GM23338 (cell line): ENCODE measurements around the gene FBRS. TPM values are rescaled to one million over a fixed set of nuclear protein-coding genes. Genes with fewer than 3 reads are reported as not detected.

Source experiments
- ATAC-seq: fragments of 200-7000 bp; cut with Tn5 transposase; 3 replicates; pipeline ENCODE4 v1.9.1; 2020
- DNase-seq: peaks from one replicate; pipeline ENCODE4 v3.0.0-alpha.2; 2015; ENCODE audit warnings: low spot score
- H2AFZ ChIP-seq: fragments of 200-600 bp; sonication (generic); 2 replicates; pipeline ENCODE4 v1.8.0; 2016; ENCODE audit warnings: antibody characterized with exemption, mild to moderate bottlenecking, moderate library complexity
- H3F3A ChIP-seq: fragments of 200-600 bp; sonication (generic); replicated peaks from 2 replicates; pipeline ENCODE4 v1.8.0; 2017; ENCODE audit warnings: antibody characterized with exemption, mixed run types, low read depth
- H3K27ac ChIP-seq: fragments of 200-600 bp; sonication (generic); 2 replicates; pipeline ENCODE4 v1.6.1; 2016; ENCODE audit warnings: low read depth
- H3K27me3 ChIP-seq: fragments of 200-600 bp; sonication (generic); 2 replicates; pipeline ENCODE4 v1.8.0; 2016; ENCODE audit warnings: mild to moderate bottlenecking, mixed run types, moderate library complexity; ENCODE audit not compliant: insufficient read depth
- H3K36me3 ChIP-seq: fragments of 200-600 bp; sonication (generic); 2 replicates; pipeline ENCODE4 v1.8.0; 2016; ENCODE audit warnings: mild to moderate bottlenecking; ENCODE audit not compliant: insufficient read depth
- H3K4me1 ChIP-seq: fragments of 200-600 bp; sonication (generic); 2 replicates; pipeline ENCODE4 v1.8.0; 2016; ENCODE audit warnings: mild to moderate bottlenecking, moderate library complexity; ENCODE audit not compliant: insufficient read depth
- H3K4me2 ChIP-seq: fragments of 200-600 bp; sonication (generic); 2 replicates; pipeline ENCODE4 v1.7.1; 2017; ENCODE audit warnings: mixed run types
- H3K4me3 ChIP-seq: fragments of 200-600 bp; sonication (generic); 2 replicates; pipeline ENCODE4 v1.6.1; 2016; ENCODE audit warnings: mixed run types
- H3K79me2 ChIP-seq: fragments of 200-600 bp; sonication (generic); replicated peaks from 2 replicates; pipeline ENCODE4 v1.8.0; 2017; ENCODE audit warnings: mild to moderate bottlenecking; ENCODE audit not compliant: insufficient read depth
- H3K9me2 ChIP-seq: fragments of 200-600 bp; sonication (generic); 2 replicates; pipeline ENCODE4 v1.8.0; 2017; ENCODE audit not compliant: insufficient read depth
- H4K20me1 ChIP-seq: fragments of 200-600 bp; sonication (generic); replicated peaks from 2 replicates; pipeline ENCODE4 v1.8.0; 2017; ENCODE audit warnings: mild to moderate bottlenecking; ENCODE audit not compliant: insufficient read depth
- H3K27ac Mint-ChIP-seq: 2 replicates; pipeline ENCODE4 v1.8.0; 2020; ENCODE audit warnings: inconsistent platforms, mild to moderate bottlenecking, moderate library complexity, mixed read lengths
- H3K27me3 Mint-ChIP-seq: 3 replicates; pipeline ENCODE4 v1.8.0; 2022; ENCODE audit warnings: low read depth, mild to moderate bottlenecking, moderate library complexity, mixed read lengths, inconsistent platforms; ENCODE audit not compliant: insufficient read depth, poor library complexity
- H3K36me3 Mint-ChIP-seq: 3 replicates; pipeline ENCODE4 v1.8.0; 2021; ENCODE audit warnings: low read depth, mild to moderate bottlenecking, inconsistent platforms, moderate library complexity, mixed read lengths
- H3K4me1 Mint-ChIP-seq: 3 replicates; pipeline ENCODE4 v1.8.0; 2020; ENCODE audit warnings: mild to moderate bottlenecking, inconsistent platforms, mixed read lengths
- H3K4me3 Mint-ChIP-seq: 3 replicates; pipeline ENCODE4 v1.8.0; 2021; ENCODE audit warnings: moderate library complexity, mild to moderate bottlenecking, inconsistent platforms, mixed read lengths
- H3K9me3 Mint-ChIP-seq: 3 replicates; pipeline ENCODE4 v1.8.0; 2020; ENCODE audit warnings: moderate library complexity, mild to moderate bottlenecking, inconsistent platforms, mixed read lengths
- CREB1 ChIP-seq: fragments of 250-450 bp; sonication (Bioruptor Pico); IDR thresholded peaks from 2 replicates; pipeline ENCODE4 v1.5.0; 2020; ENCODE audit warnings: low read depth, mild to moderate bottlenecking, moderate library complexity
- ZNF331 ChIP-seq: fragments of 250-450 bp; sonication (Bioruptor Pico); IDR thresholded peaks from 2 replicates; pipeline ENCODE4 v1.5.0; 2020; ENCODE audit warnings: low read depth, mild to moderate bottlenecking, moderate library complexity
- polyA plus RNA-seq: library from polyadenylated mRNA; unstranded; fragments of >200 nt; fragmentation: Nextera tagmentation; extraction: Ambion mirVana; gene quantifications from 2 replicates; pipeline ENCODE4 v1.2.1, GENCODE V29; 2016
- small RNA-seq: library from RNA; depleted of rRNA; stranded (forward); fragments of <200 nt; gene quantifications from one replicate; pipeline ENCODE3, GENCODE V24; 2014; ENCODE audit warnings: low replicate concordance
- total RNA-seq: library from RNA; depleted of rRNA; stranded (reverse); fragments of >200 nt; shearing (Covaris generic); gene quantifications from 2 replicates; pipeline ENCODE4 v1.2.3, GENCODE V29; 2014; rRNA removed

The FBRS gene
- total and polyA plus RNA-seq, 2 experiments from 2014 or later: 2.3 to 7.2 TPM

GRCh38 chr16:30720086-30720485, 61.9 kb downstream of the FBRS start:
- Histone ChIP-seq H3K36me3 (peaks cover 63% of the 10 kb centered on the region), H3K4me1 (no peaks in the 10 kb centered on the region), H3K4me2 (no peak overlapping the region), H3K27me3 (no peaks in the 10 kb centered on the region), H4K20me1 (peaks cover 26% of the 10 kb centered on the region), H3K9me2 (no peaks in the 10 kb centered on the region), H2AFZ (no peak overlapping the region), H3K4me3 (no peak overlapping the region), H3K27ac (no peak overlapping the region), H3F3A (0 out of 2 replicates have a peak, but pooled peaks cover 3% of the 10 kb centered on the region), H3K79me2 (peaks cover 2% of the 10 kb centered on the region; the same call in 1 of the 2 replicates)
- Mint-ChIP-seq H3K36me3 (peaks cover 92% of the 10 kb centered on the region), H3K4me3 (no peak overlapping the region), H3K4me1 (no peaks in the 10 kb centered on the region), H3K27me3 (peaks cover 6% of the 10 kb centered on the region), H3K27ac (no peak overlapping the region), H3K9me3 (no peaks in the 10 kb centered on the region)
- TF ChIP-seq CREB1 (CRISPR knock-in tag) (no peak), ZNF331 (CRISPR knock-in tag) (no peak)
- ATAC-seq (no peak), DNase-seq (no peak)

Small RNAs within 50 kb of the gene (small RNA-seq; reads per million reads assigned to genes)
- gene AC093249.1 (not detected), gene RNU6-1043P (not detected), gene RNU6-416P (not detected), gene SNORA30 (2.6 reads per million, percentile 85 among the genes with 10 or more reads in this experiment)

Other genes with a start within 250 kb of the FBRS start
- 46.1 and 54.1 TPM in 2 replicates for gene DCTPP1, start 228.4 kb upstream of the FBRS start, total RNA-seq
- 51.7 and 58.3 TPM in 2 replicates for gene DCTPP1, start 228.4 kb upstream of the FBRS start, polyA plus RNA-seq
- gene SEPHS2, start 212.6 kb upstream of the FBRS start, total RNA-seq: 35.2 and 43.0 TPM in 2 replicates
- 27.3 and 29.7 TPM in 2 replicates for gene SEPHS2, start 212.6 kb upstream of the FBRS start, polyA plus RNA-seq
- gene ITGAL, start 185.7 kb upstream of the FBRS start, total RNA-seq: 0.07 TPM in 1 of 2 replicates, not detected in the other
- gene ITGAL, start 185.7 kb upstream of the FBRS start, polyA plus RNA-seq: 0.05 and 0.43 TPM in 2 replicates
- 34.6 and 43.0 TPM in 2 replicates for gene ZNF768, start 131.9 kb upstream of the FBRS start, total RNA-seq
- 8.3 and 8.5 TPM in 2 replicates for gene ZNF768, start 131.9 kb upstream of the FBRS start, polyA plus RNA-seq
- 10.8 and 12.6 TPM in 2 replicates for gene ZNF747, start 123.6 kb upstream of the FBRS start, total RNA-seq
- 3.0 and 4.2 TPM in 2 replicates for gene ZNF747, start 123.6 kb upstream of the FBRS start, polyA plus RNA-seq
- gene ZNF764, start 100.1 kb upstream of the FBRS start, total RNA-seq: 10.7 and 12.9 TPM in 2 replicates
- gene ZNF764, start 100.1 kb upstream of the FBRS start, polyA plus RNA-seq: 5.6 and 6.0 TPM in 2 replicates
- gene ZNF688, start 86.7 kb upstream of the FBRS start, total RNA-seq: 1.3 and 4.0 TPM in 2 replicates
- 4.4 and 6.2 TPM in 2 replicates for gene ZNF688, start 86.7 kb upstream of the FBRS start, polyA plus RNA-seq
- gene ZNF785, start 72.7 kb upstream of the FBRS start, total RNA-seq: 7.1 and 7.5 TPM in 2 replicates
- 4.9 and 5.4 TPM in 2 replicates for gene ZNF785, start 72.7 kb upstream of the FBRS start, polyA plus RNA-seq
- gene ZNF689, start 48.0 kb upstream of the FBRS start, total RNA-seq: 13.4 and 16.7 TPM in 2 replicates
- 5.3 and 5.9 TPM in 2 replicates for gene ZNF689, start 48.0 kb upstream of the FBRS start, polyA plus RNA-seq
- 4.6 and 8.9 TPM in 2 replicates for gene PRR14, start 7.5 kb upstream of the FBRS start, total RNA-seq
- gene PRR14, start 7.5 kb upstream of the FBRS start, polyA plus RNA-seq: 12.7 and 13.0 TPM in 2 replicates
- 38.4 and 44.3 TPM in 2 replicates for gene SRCAP, start 40.7 kb downstream of the FBRS start, total RNA-seq
- gene SRCAP, start 40.7 kb downstream of the FBRS start, polyA plus RNA-seq: 14.1 and 15.3 TPM in 2 replicates
- 27.0 and 31.3 TPM in 2 replicates for gene PHKG2, start 90.0 kb downstream of the FBRS start, total RNA-seq
- gene PHKG2, start 90.0 kb downstream of the FBRS start, polyA plus RNA-seq: 26.9 and 28.1 TPM in 2 replicates
- gene CFAP119, start 103.6 kb downstream of the FBRS start, total RNA-seq: 2.2 and 2.7 TPM in 2 replicates
- 4.4 and 5.2 TPM in 2 replicates for gene CFAP119, start 103.6 kb downstream of the FBRS start, polyA plus RNA-seq
- gene RNF40, start 103.9 kb downstream of the FBRS start, total RNA-seq: 78.5 and 80.2 TPM in 2 replicates
- 32.6 and 36.0 TPM in 2 replicates for gene RNF40, start 103.9 kb downstream of the FBRS start, polyA plus RNA-seq
- gene ZNF629, start 128.8 kb downstream of the FBRS start, total RNA-seq: 18.5 and 20.3 TPM in 2 replicates
- 3.9 and 4.1 TPM in 2 replicates for gene ZNF629, start 128.8 kb downstream of the FBRS start, polyA plus RNA-seq
- gene BCL7C, start 235.6 kb downstream of the FBRS start, total RNA-seq: 17.5 and 20.4 TPM in 2 replicates
- 21.8 and 22.1 TPM in 2 replicates for gene BCL7C, start 235.6 kb downstream of the FBRS start, polyA plus RNA-seq
- 0.52 and 0.54 TPM in 2 replicates for gene CTF1, start 238.2 kb downstream of the FBRS start, total RNA-seq
- gene CTF1, start 238.2 kb downstream of the FBRS start, polyA plus RNA-seq: 0.24 and 0.43 TPM in 2 replicates